ENCODE results near the gene IQGAP3.
"Not testable (repeated sequence)": the region's sequence is repeated elsewhere in the genome, so short reads cannot be mapped to it uniquely, and the experiment has no call there.

IQGAP3 gene

GRCh38 chr1:156571919-156572662 is at the start of gene IQGAP3:
Gene IQGAP3, minus strand, starts transcription at chr1:156572565. Its CDS starts 36 bp downstream, at chr1:156572529.
- in situ Hi-C loops (cut with HindIII; ENCODE audit: low pct_ligation_motif_present, low pct_unique_long_range_greater_than_20kb, low sequenced_read_pairs), result no loop called here
- DNase-seq, result peak; percentile 91

- no peak for DNase-seq
- in situ Hi-C loops (cut with HindIII; ENCODE audit: low pct_ligation_motif_present, low pct_unique_long_range_greater_than_20kb, low sequenced_read_pairs), result no loop called here
Observed at GRCh38 chr1:156619582-156619955, 47.2 kb upstream of the IQGAP3 start.

GRCh38 chr1:156618853-156619581 is 46.7 kb upstream of the IQGAP3 start, which contains the start of gene HAPLN2:
Gene HAPLN2, plus strand, starts transcription at chr1:156619415. Its CDS starts 4,076 bp downstream, at chr1:156623491.
- peak; percentile 34 for DNase-seq
- in situ Hi-C loops (cut with HindIII; ENCODE audit: low pct_ligation_motif_present, low pct_unique_long_range_greater_than_20kb, low sequenced_read_pairs), result no loop called here

GRCh38 chr1:156616463-156616862 is 44.1 kb upstream of the IQGAP3 start:
- in situ Hi-C loops (cut with HindIII; ENCODE audit: low pct_ligation_motif_present, low pct_unique_long_range_greater_than_20kb, low sequenced_read_pairs), result no loop called here
- no peak for DNase-seq

GRCh38 chr1:156615946-156616345 is 43.6 kb upstream of the IQGAP3 start:
- no peak for DNase-seq
- in situ Hi-C loops (cut with HindIII; ENCODE audit: low pct_ligation_motif_present, low pct_unique_long_range_greater_than_20kb, low sequenced_read_pairs), result no loop called here

GRCh38 chr1:156612666-156613065 is 40.3 kb upstream of the IQGAP3 start:
- in situ Hi-C loops (cut with HindIII; ENCODE audit: low pct_ligation_motif_present, low pct_unique_long_range_greater_than_20kb, low sequenced_read_pairs), result no loop called here
- DNase-seq, result no peak

GRCh38 chr1:156610072-156610471 is 37.7 kb upstream of the IQGAP3 start:
- DNase-seq; in situ Hi-C loops (cut with HindIII; ENCODE audit: low pct_ligation_motif_present, low pct_unique_long_range_greater_than_20kb, low sequenced_read_pairs): not testable (repeated sequence)

GRCh38 chr1:156608981-156609380 is 36.6 kb upstream of the IQGAP3 start:
- peak; percentile 55 for DNase-seq
- in situ Hi-C loops (cut with HindIII; ENCODE audit: low pct_ligation_motif_present, low pct_unique_long_range_greater_than_20kb, low sequenced_read_pairs), result no loop called here

GRCh38 chr1:156608036-156608674 is 35.8 kb upstream of the IQGAP3 start:
- in situ Hi-C loops (cut with HindIII; ENCODE audit: low pct_ligation_motif_present, low pct_unique_long_range_greater_than_20kb, low sequenced_read_pairs), result no loop called here
- peak; percentile 79 for DNase-seq

GRCh38 chr1:156607344-156607743 is 35.0 kb upstream of the IQGAP3 start:
- in situ Hi-C loops (cut with HindIII; ENCODE audit: low pct_ligation_motif_present, low pct_unique_long_range_greater_than_20kb, low sequenced_read_pairs); DNase-seq: not testable (repeated sequence)

GRCh38 chr1:156602557-156602993 is 30.2 kb upstream of the IQGAP3 start:
- in situ Hi-C loops (cut with HindIII; ENCODE audit: low pct_ligation_motif_present, low pct_unique_long_range_greater_than_20kb, low sequenced_read_pairs), result no loop called here
- DNase-seq, result no peak

GRCh38 chr1:156601892-156602291 is 29.5 kb upstream of the IQGAP3 start:
- in situ Hi-C loops (cut with HindIII; ENCODE audit: low pct_ligation_motif_present, low pct_unique_long_range_greater_than_20kb, low sequenced_read_pairs), result no loop called here
- DNase-seq, result peak; percentile 42

- in situ Hi-C loops (cut with HindIII; ENCODE audit: low pct_ligation_motif_present, low pct_unique_long_range_greater_than_20kb, low sequenced_read_pairs), result no loop called here
- peak; percentile 91 for DNase-seq
Observed at GRCh38 chr1:156601122-156601830, 28.9 kb upstream of the IQGAP3 start, which contains the start of gene GPATCH4. Gene GPATCH4, minus strand, starts transcription at chr1:156601479.

GRCh38 chr1:156600733-156601121 is 28.4 kb upstream of the IQGAP3 start:
- in situ Hi-C loops (cut with HindIII; ENCODE audit: low pct_ligation_motif_present, low pct_unique_long_range_greater_than_20kb, low sequenced_read_pairs), result no loop called here
- DNase-seq, result peak; percentile 35

GRCh38 chr1:156599811-156600210 is 27.4 kb upstream of the IQGAP3 start:
- DNase-seq, result peak; percentile 57
- in situ Hi-C loops (cut with HindIII; ENCODE audit: low pct_ligation_motif_present, low pct_unique_long_range_greater_than_20kb, low sequenced_read_pairs), result no loop called here

GRCh38 chr1:156598731-156599432 is 26.5 kb upstream of the IQGAP3 start:
- in situ Hi-C loops (cut with HindIII; ENCODE audit: low pct_ligation_motif_present, low pct_unique_long_range_greater_than_20kb, low sequenced_read_pairs), result no loop called here
- no peak for DNase-seq

GRCh38 chr1:156598125-156598524 is 25.8 kb upstream of the IQGAP3 start:
- DNase-seq, result no peak
- in situ Hi-C loops (cut with HindIII; ENCODE audit: low pct_ligation_motif_present, low pct_unique_long_range_greater_than_20kb, low sequenced_read_pairs), result no loop called here

- in situ Hi-C loops (cut with HindIII; ENCODE audit: low pct_ligation_motif_present, low pct_unique_long_range_greater_than_20kb, low sequenced_read_pairs), result no loop called here
- no peak for DNase-seq
Observed at GRCh38 chr1:156596426-156596825, 24.1 kb upstream of the IQGAP3 start.

All from ACHN (cell line).